Measurements from ENCODE around the gene TMEM259.

TMEM259 gene
- long read RNA-seq, transcript TMEM259-202 (11 exons, 2,748 nt) = major isoform, 6 of 43 reads
- long read RNA-seq, partial matches to known transcripts = 19 of 43 reads
- long read RNA-seq, other reads (novel, unspliced or antisense) = 13 of 43 reads

DNA sequence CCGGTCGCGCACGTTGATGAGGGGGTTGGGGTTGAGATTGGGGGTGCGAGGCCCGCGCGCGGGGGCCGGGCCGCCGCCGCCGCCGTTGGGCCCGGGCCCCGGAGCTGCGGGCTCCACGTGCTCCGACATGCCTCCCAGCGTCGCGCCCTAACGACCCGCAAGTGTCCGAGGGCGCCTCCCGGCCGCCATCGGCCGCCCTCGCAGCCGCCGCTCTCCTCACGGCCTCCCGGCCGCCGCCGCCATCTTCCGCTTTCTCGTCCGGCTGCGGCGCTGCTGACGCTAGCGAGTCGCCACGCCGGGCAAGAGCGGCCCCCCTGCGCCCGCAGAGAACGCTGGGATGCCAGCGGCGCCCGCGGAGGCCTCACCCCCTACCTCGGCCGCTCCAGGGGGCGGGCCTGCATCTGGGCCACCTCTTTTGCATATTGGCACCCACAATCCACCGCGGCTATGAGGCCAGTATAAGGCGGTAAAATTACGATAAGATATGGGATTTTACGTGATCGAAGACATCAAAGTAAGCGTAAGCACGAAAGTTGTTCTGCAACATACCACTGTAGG lies at the start of gene TMEM259:
Gene TMEM259, minus strand, starts transcription at position 256 of the 558 bp plus-strand sequence. Its CDS starts 127 bp downstream, at position 129.
- peak within 1 kb of the TSS; percentile 98 for H3K27ac ChIP-seq (replicated peaks)
- H3K4me3 ChIP-seq (replicated peaks; ENCODE audit: insufficient read depth, low read length) = peak within 1 kb of the TSS; percentile 95
- DNase-seq (ENCODE audit: low read depth in 1 of 2, low spot score in 1 of 2) = peak; percentile 93 to 97
- TF ChIP-seq REST (IDR thresholded peaks at IDR 0.05; ENCODE audit: insufficient replicate concordance, low read depth) = peak; percentile 69
- peak; percentile 28; the same call in 1 of the 2 replicates for TF ChIP-seq SPI1 (IDR thresholded peaks at IDR 0.05; ENCODE audit: borderline replicate concordance, low read depth)
- TF ChIP-seq CTCF (IDR thresholded peaks at IDR 0.05; ENCODE audit: insufficient read depth, low read length) = no peak
- peak; percentile 42; the same call in 1 of the 2 replicates for TF ChIP-seq POLR2AphosphoS5 (IDR thresholded peaks at IDR 0.05; ENCODE audit: low read depth)
- no peak for TF ChIP-seq GABPA (IDR thresholded peaks at IDR 0.05; ENCODE audit: low read depth)
- no peaks in the 10 kb centered on the region for H3K27me3 ChIP-seq (ENCODE audit: insufficient read depth, poor library complexity, severe bottlenecking)

DNA sequence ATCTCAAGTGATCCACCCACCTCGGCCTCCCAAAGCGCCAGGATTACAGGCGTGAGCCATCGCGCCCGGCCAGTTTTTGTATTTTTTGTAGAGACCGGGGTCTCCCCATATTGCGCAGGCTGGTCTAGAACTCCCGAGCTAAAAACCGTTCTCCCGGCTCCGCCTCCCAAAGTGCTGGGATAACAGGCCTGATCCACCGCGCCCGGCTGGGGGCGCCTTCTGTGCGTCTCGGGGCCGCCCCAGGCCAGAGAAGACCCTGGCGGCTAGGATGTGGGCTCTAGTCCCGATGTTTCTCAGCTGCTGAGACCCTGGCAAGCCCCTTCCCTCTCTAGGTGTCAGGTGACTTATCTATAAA lies 49.6 kb upstream of the TMEM259 start:
- TF ChIP-seq REST (IDR thresholded peaks at IDR 0.05; ENCODE audit: insufficient replicate concordance, low read depth) (no peak), CTCF (IDR thresholded peaks at IDR 0.05; ENCODE audit: insufficient read depth, low read length) (no peak), POLR2AphosphoS5 (IDR thresholded peaks at IDR 0.05; ENCODE audit: low read depth) (no peak), GABPA (IDR thresholded peaks at IDR 0.05; ENCODE audit: low read depth) (no peak), SPI1 (IDR thresholded peaks at IDR 0.05; ENCODE audit: borderline replicate concordance, low read depth) (no peak)
- H3K27me3 ChIP-seq (ENCODE audit: insufficient read depth, poor library complexity, severe bottlenecking) = no peaks in the 10 kb centered on the region
- no peak for DNase-seq (ENCODE audit: low read depth in 1 of 2, low spot score in 1 of 2)

GRCh38 chr19:1069009-1069779 lies 48.3 kb upstream of the TMEM259 start:
- H3K27ac ChIP-seq (replicated peaks) = peak overlapping the region; percentile 98
- peak overlapping the region; percentile 88 for H3K4me3 ChIP-seq (replicated peaks; ENCODE audit: insufficient read depth, low read length)
- H3K27me3 ChIP-seq (ENCODE audit: insufficient read depth, poor library complexity, severe bottlenecking) = no peaks in the 10 kb centered on the region
- TF ChIP-seq CTCF (IDR thresholded peaks at IDR 0.05; ENCODE audit: insufficient read depth, low read length) (no peak), POLR2AphosphoS5 (IDR thresholded peaks at IDR 0.05; ENCODE audit: low read depth) (peak; percentile 78), REST (IDR thresholded peaks at IDR 0.05; ENCODE audit: insufficient replicate concordance, low read depth) (peak; percentile 26), SPI1 (IDR thresholded peaks at IDR 0.05; ENCODE audit: borderline replicate concordance, low read depth) (peak; percentile 97), GABPA (IDR thresholded peaks at IDR 0.05; ENCODE audit: low read depth) (no peak; the same call in 1 of the 2 replicates)
- peak; percentile 90 to 96 for DNase-seq (ENCODE audit: low read depth in 1 of 2, low spot score in 1 of 2)

More for the DNA sequence above, 49.6 kb upstream of the TMEM259 start:
- Histone ChIP-seq H3K27ac (replicated peaks) (no peak overlapping the region), H3K4me3 (replicated peaks; ENCODE audit: insufficient read depth, low read length) (no peak overlapping the region)
